GM23338 (cell line): ENCODE results near the gene PPP2R1A. TPM values are rescaled to one million over a fixed set of nuclear protein-coding genes. Genes with fewer than 3 reads are reported as not detected.

Experiments used
- ATAC-seq: fragments of 200-7000 bp; cut with Tn5 transposase; 3 replicates; pipeline ENCODE4 v1.9.1; 2020
- DNase-seq: peaks from one replicate; pipeline ENCODE4 v3.0.0-alpha.2; 2015; ENCODE audit warnings: low spot score
- H2AFZ ChIP-seq: fragments of 200-600 bp; sonication (generic); 2 replicates; pipeline ENCODE4 v1.8.0; 2016; ENCODE audit warnings: antibody characterized with exemption, mild to moderate bottlenecking, moderate library complexity
- H3F3A ChIP-seq: fragments of 200-600 bp; sonication (generic); replicated peaks from 2 replicates; pipeline ENCODE4 v1.8.0; 2017; ENCODE audit warnings: antibody characterized with exemption, mixed run types, low read depth
- H3K27ac ChIP-seq: fragments of 200-600 bp; sonication (generic); 2 replicates; pipeline ENCODE4 v1.6.1; 2016; ENCODE audit warnings: low read depth
- H3K27me3 ChIP-seq: fragments of 200-600 bp; sonication (generic); 2 replicates; pipeline ENCODE4 v1.8.0; 2016; ENCODE audit warnings: mild to moderate bottlenecking, mixed run types, moderate library complexity; ENCODE audit not compliant: insufficient read depth
- H3K36me3 ChIP-seq: fragments of 200-600 bp; sonication (generic); 2 replicates; pipeline ENCODE4 v1.8.0; 2016; ENCODE audit warnings: mild to moderate bottlenecking; ENCODE audit not compliant: insufficient read depth
- H3K4me1 ChIP-seq: fragments of 200-600 bp; sonication (generic); 2 replicates; pipeline ENCODE4 v1.8.0; 2016; ENCODE audit warnings: mild to moderate bottlenecking, moderate library complexity; ENCODE audit not compliant: insufficient read depth
- H3K4me2 ChIP-seq: fragments of 200-600 bp; sonication (generic); 2 replicates; pipeline ENCODE4 v1.7.1; 2017; ENCODE audit warnings: mixed run types
- H3K4me3 ChIP-seq: fragments of 200-600 bp; sonication (generic); 2 replicates; pipeline ENCODE4 v1.6.1; 2016; ENCODE audit warnings: mixed run types
- H3K79me2 ChIP-seq: fragments of 200-600 bp; sonication (generic); replicated peaks from 2 replicates; pipeline ENCODE4 v1.8.0; 2017; ENCODE audit warnings: mild to moderate bottlenecking; ENCODE audit not compliant: insufficient read depth
- H3K9me2 ChIP-seq: fragments of 200-600 bp; sonication (generic); 2 replicates; pipeline ENCODE4 v1.8.0; 2017; ENCODE audit not compliant: insufficient read depth
- H4K20me1 ChIP-seq: fragments of 200-600 bp; sonication (generic); replicated peaks from 2 replicates; pipeline ENCODE4 v1.8.0; 2017; ENCODE audit warnings: mild to moderate bottlenecking; ENCODE audit not compliant: insufficient read depth
- H3K27ac Mint-ChIP-seq: 2 replicates; pipeline ENCODE4 v1.8.0; 2020; ENCODE audit warnings: inconsistent platforms, mild to moderate bottlenecking, moderate library complexity, mixed read lengths
- H3K27me3 Mint-ChIP-seq: 3 replicates; pipeline ENCODE4 v1.8.0; 2022; ENCODE audit warnings: low read depth, mild to moderate bottlenecking, moderate library complexity, mixed read lengths, inconsistent platforms; ENCODE audit not compliant: insufficient read depth, poor library complexity
- H3K36me3 Mint-ChIP-seq: 3 replicates; pipeline ENCODE4 v1.8.0; 2021; ENCODE audit warnings: low read depth, mild to moderate bottlenecking, inconsistent platforms, moderate library complexity, mixed read lengths
- H3K4me1 Mint-ChIP-seq: 3 replicates; pipeline ENCODE4 v1.8.0; 2020; ENCODE audit warnings: mild to moderate bottlenecking, inconsistent platforms, mixed read lengths
- H3K4me3 Mint-ChIP-seq: 3 replicates; pipeline ENCODE4 v1.8.0; 2021; ENCODE audit warnings: moderate library complexity, mild to moderate bottlenecking, inconsistent platforms, mixed read lengths
- H3K9me3 Mint-ChIP-seq: 3 replicates; pipeline ENCODE4 v1.8.0; 2020; ENCODE audit warnings: moderate library complexity, mild to moderate bottlenecking, inconsistent platforms, mixed read lengths
- ETS1 ChIP-seq: IDR thresholded peaks from 2 replicates; pipeline ENCODE4 v1.6.1; 2016; ENCODE audit warnings: antibody characterized with exemption
- EZH2phosphoT487 ChIP-seq: fragments of 200-600 bp; sonication (generic); IDR thresholded peaks from one replicate; pipeline ENCODE4 v1.8.1; 2018; ENCODE audit warnings: antibody characterized with exemption; ENCODE audit not compliant: unreplicated experiment
- NANOG ChIP-seq: IDR thresholded peaks from 2 replicates; pipeline ENCODE4 v1.6.1; 2016; ENCODE audit warnings: antibody characterized with exemption, borderline replicate concordance
- POLR2AphosphoS5 ChIP-seq: IDR thresholded peaks from 2 replicates; pipeline ENCODE4 v1.6.1; 2016; ENCODE audit warnings: antibody characterized with exemption, low read depth
- REST ChIP-seq: IDR thresholded peaks from one replicate; pipeline ENCODE4 v1.6.1; 2018; ENCODE audit warnings: antibody characterized with exemption; ENCODE audit not compliant: unreplicated experiment
- ZNF331 ChIP-seq: fragments of 250-450 bp; sonication (Bioruptor Pico); IDR thresholded peaks from 2 replicates; pipeline ENCODE4 v1.5.0; 2020; ENCODE audit warnings: low read depth, mild to moderate bottlenecking, moderate library complexity
- ZNF462 ChIP-seq: fragments of 250-450 bp; sonication (Bioruptor Pico); IDR thresholded peaks from 2 replicates; pipeline ENCODE4 v1.5.0; 2020; ENCODE audit warnings: mild to moderate bottlenecking, moderate library complexity
- polyA plus RNA-seq: library from polyadenylated mRNA; unstranded; fragments of >200 nt; fragmentation: Nextera tagmentation; extraction: Ambion mirVana; gene quantifications from 2 replicates; pipeline ENCODE4 v1.2.1, GENCODE V29; 2016
- total RNA-seq: library from RNA; depleted of rRNA; stranded (reverse); fragments of >200 nt; shearing (Covaris generic); gene quantifications from 2 replicates; pipeline ENCODE4 v1.2.3, GENCODE V29; 2014

PPP2R1A gene
- total and polyA plus RNA-seq, 2 experiments from 2014 or later: 212 to 381 TPM

- peaks cover 26% of the 10 kb centered on the region for H3K79me2 ChIP-seq
- peaks cover 88% of the 10 kb centered on the region for H3K36me3 Mint-ChIP-seq
These were observed 22.2 kb downstream of the PPP2R1A start for GRCh38 chr19:52211926-52212571.

GRCh38 chr19:52212572-52213255 lies 22.9 kb downstream of the PPP2R1A start:
- no peak overlapping the region for H3K4me3 ChIP-seq
- H3K4me2 ChIP-seq: no peak overlapping the region
- no peak overlapping the region for H2AFZ ChIP-seq
- Mint-ChIP-seq H3K36me3 (peaks cover 89% of the 10 kb centered on the region), H3K9me3 (no peaks in the 10 kb centered on the region), H3K4me1 (no peaks in the 10 kb centered on the region), H3K4me3 (no peak overlapping the region), H3K27me3 (peaks cover 4% of the 10 kb centered on the region), H3K27ac (peak overlapping the region; percentile 85)
- ATAC-seq (no peak), DNase-seq (no peak)
- TF ChIP-seq POLR2AphosphoS5 (no peak), EZH2phosphoT487 (no peak), ZNF331 (no peak), ZNF462 (CRISPR knock-in tag) (no peak), REST (no peak)
- no peaks in the 10 kb centered on the region for H3K9me2 ChIP-seq
- H3K36me3 ChIP-seq: peaks cover 49% of the 10 kb centered on the region
- no peaks in the 10 kb centered on the region for H3K27me3 ChIP-seq
- H4K20me1 ChIP-seq: peaks cover 11% of the 10 kb centered on the region
- H3K27ac ChIP-seq: no peak overlapping the region
- H3F3A ChIP-seq: no peaks in the 10 kb centered on the region
- H3K4me1 ChIP-seq: no peaks in the 10 kb centered on the region
- peaks cover 23% of the 10 kb centered on the region for H3K79me2 ChIP-seq

More at GRCh38 chr19:52211926-52212571, 22.2 kb downstream of the PPP2R1A start:
- H3K4me2 ChIP-seq: no peak overlapping the region
- 0 out of 2 replicates have a peak overlapping the region, but pooled peaks have one; percentile 85 for H3K27ac Mint-ChIP-seq
- no peaks in the 10 kb centered on the region for H3K9me2 ChIP-seq
- no peak overlapping the region for H2AFZ ChIP-seq
- no peaks in the 10 kb centered on the region for H3K9me3 Mint-ChIP-seq
- no peak for ATAC-seq
- H3K36me3 ChIP-seq: peaks cover 46% of the 10 kb centered on the region
- no peaks in the 10 kb centered on the region for H3K27me3 ChIP-seq
- H3F3A ChIP-seq: no peaks in the 10 kb centered on the region
- H3K4me1 Mint-ChIP-seq: no peaks in the 10 kb centered on the region
- TF ChIP-seq ETS1 (no peak), NANOG (no peak)
- H3K4me3 Mint-ChIP-seq: no peak overlapping the region
- no peak overlapping the region for H3K4me3 ChIP-seq
- H4K20me1 ChIP-seq: peaks cover 16% of the 10 kb centered on the region
- DNase-seq: no peak
- H3K4me1 ChIP-seq: no peaks in the 10 kb centered on the region
- H3K27me3 Mint-ChIP-seq: peaks cover 4% of the 10 kb centered on the region
- H3K27ac ChIP-seq: no peak overlapping the region
